ENCODE measurements around the gene UBE2C. TPM values are rescaled to one million over a fixed set of nuclear protein-coding genes. Genes with fewer than 3 reads are reported as not detected.

The UBE2C gene
- polyA plus RNA-seq, 1 donor from 2014 or later = 2.5 TPM

DNA sequence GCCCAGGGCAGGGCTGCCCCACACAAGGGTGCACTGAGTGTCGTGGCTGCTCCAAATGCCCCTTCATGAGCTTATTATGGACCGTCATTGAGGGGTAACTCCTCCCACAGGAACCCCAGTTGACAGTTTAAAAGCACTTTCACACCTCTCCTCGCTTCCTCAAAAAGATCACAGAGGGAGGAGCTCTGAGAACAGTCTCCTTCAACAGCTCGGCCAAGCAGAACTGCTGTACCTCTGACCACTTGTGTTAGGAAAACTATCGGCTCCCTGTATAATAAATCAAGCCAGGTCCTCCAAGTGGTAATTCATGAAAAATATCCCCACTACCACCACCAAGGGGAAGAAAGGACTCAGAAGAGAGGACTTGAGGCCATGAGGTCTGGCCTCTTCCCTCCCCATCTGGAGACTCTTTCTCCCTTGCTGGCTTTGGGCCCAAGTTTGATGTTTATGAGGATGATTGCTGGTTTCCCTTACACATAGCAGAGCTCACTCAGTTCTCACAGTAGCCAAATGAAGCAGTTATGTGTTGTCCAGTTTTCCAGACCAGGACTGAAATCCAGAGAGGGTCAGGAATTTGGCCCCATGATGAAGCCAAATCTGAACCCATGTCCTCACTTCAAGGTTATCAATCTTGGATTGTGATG is 29.8 kb downstream of the UBE2C start:
- Histone ChIP-seq H3K27ac (ENCODE audit: low read length) (no peak overlapping the region), H3K9ac (ENCODE audit: low read length) (no peak overlapping the region), H3K4me3 (ENCODE audit: low read length) (no peak overlapping the region), H4K20me1 (ENCODE audit: insufficient read depth) (no peaks in the 10 kb centered on the region), H3K9me3 (ENCODE audit: low read length) (no peaks in the 10 kb centered on the region), H3K9me2 (ENCODE audit: insufficient read depth, low read length) (no peaks in the 10 kb centered on the region), H3K79me2 (replicated peaks; ENCODE audit: insufficient read depth, low read length) (no peaks in the 10 kb centered on the region), H2AFZ (ENCODE audit: low read depth, low read length) (no peak overlapping the region), H3F3A (ENCODE audit: insufficient read depth, low read length, poor library complexity, severe bottlenecking) (no peaks in the 10 kb centered on the region), H3K36me3 (ENCODE audit: insufficient read depth, low read length) (no peaks in the 10 kb centered on the region), H3K27me3 (ENCODE audit: insufficient read depth, low read depth, low read length) (no peaks in the 10 kb centered on the region), H3K4me2 (ENCODE audit: low read length) (no peak overlapping the region)
- TF ChIP-seq SMC3 (conservative IDR thresholded peaks at IDR 0.05; ENCODE audit: poor library complexity) (no peak), REST (IDR thresholded peaks at IDR 0.05; ENCODE audit: borderline replicate concordance) (no peak)

DNA sequence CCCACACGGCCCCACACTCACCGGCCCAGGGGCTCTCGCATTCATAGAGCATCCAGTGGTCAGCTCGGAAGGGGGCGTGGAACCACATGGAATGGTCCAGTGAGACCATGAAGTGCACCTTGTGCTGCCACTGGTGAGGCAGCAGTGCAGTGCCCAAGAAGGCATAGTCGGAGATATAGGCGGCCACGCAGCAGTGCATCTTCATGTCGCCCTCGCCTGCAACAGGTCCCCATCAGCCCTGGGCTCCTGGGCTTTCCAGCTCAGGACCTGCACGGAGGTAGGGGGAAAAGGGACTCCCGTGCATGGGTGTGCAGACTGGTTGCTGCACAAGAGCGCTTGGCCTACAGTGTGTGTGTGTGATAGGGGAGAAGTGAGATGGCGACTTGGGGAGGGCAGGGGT is 31.1 kb downstream of the UBE2C start:
- Histone ChIP-seq H3K4me2 (ENCODE audit: low read length) (no peak overlapping the region), H3K9me3 (ENCODE audit: low read length) (no peaks in the 10 kb centered on the region), H2AFZ (ENCODE audit: low read depth, low read length) (no peak overlapping the region), H3F3A (ENCODE audit: insufficient read depth, low read length, poor library complexity, severe bottlenecking) (no peaks in the 10 kb centered on the region), H3K9me2 (ENCODE audit: insufficient read depth, low read length) (no peaks in the 10 kb centered on the region), H4K20me1 (ENCODE audit: insufficient read depth) (no peaks in the 10 kb centered on the region), H3K27ac (ENCODE audit: low read length) (no peak overlapping the region), H3K27me3 (ENCODE audit: insufficient read depth, low read depth, low read length) (no peaks in the 10 kb centered on the region), H3K9ac (ENCODE audit: low read length) (no peak overlapping the region), H3K79me2 (replicated peaks; ENCODE audit: insufficient read depth, low read length) (no peaks in the 10 kb centered on the region), H3K36me3 (ENCODE audit: insufficient read depth, low read length) (no peaks in the 10 kb centered on the region), H3K4me3 (ENCODE audit: low read length) (no peak overlapping the region)
- TF ChIP-seq REST (IDR thresholded peaks at IDR 0.05; ENCODE audit: borderline replicate concordance) = no peak
- TF ChIP-seq SMC3 (conservative IDR thresholded peaks at IDR 0.05; ENCODE audit: poor library complexity) = no peak
- no peak for TF ChIP-seq RAD21 (conservative IDR thresholded peaks at IDR 0.05)
- TF ChIP-seq POLR2AphosphoS5 (IDR thresholded peaks at IDR 0.05) = no peak
- TF ChIP-seq, protein P1, sequence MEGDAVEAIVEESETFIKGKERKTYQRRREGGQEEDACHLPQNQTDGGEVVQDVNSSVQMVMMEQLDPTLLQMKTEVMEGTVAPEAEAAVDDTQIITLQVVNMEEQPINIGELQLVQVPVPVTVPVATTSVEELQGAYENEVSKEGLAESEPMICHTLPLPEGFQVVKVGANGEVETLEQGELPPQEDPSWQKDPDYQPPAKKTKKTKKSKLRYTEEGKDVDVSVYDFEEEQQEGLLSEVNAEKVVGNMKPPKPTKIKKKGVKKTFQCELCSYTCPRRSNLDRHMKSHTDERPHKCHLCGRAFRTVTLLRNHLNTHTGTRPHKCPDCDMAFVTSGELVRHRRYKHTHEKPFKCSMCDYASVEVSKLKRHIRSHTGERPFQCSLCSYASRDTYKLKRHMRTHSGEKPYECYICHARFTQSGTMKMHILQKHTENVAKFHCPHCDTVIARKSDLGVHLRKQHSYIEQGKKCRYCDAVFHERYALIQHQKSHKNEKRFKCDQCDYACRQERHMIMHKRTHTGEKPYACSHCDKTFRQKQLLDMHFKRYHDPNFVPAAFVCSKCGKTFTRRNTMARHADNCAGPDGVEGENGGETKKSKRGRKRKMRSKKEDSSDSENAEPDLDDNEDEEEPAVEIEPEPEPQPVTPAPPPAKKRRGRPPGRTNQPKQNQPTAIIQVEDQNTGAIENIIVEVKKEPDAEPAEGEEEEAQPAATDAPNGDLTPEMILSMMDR (IDR thresholded peaks at IDR 0.05; ENCODE audit: poor library complexity, severe bottlenecking) = no peak
- no peak for TF ChIP-seq TAF1 (IDR thresholded peaks at IDR 0.05; ENCODE audit: low read depth)
- TF ChIP-seq EZH2 (IDR thresholded peaks at IDR 0.05; ENCODE audit: borderline replicate concordance, insufficient read depth, low read length, poor library complexity, severe bottlenecking) = no peak
- no peak for TF ChIP-seq EP300 (conservative IDR thresholded peaks at IDR 0.05; ENCODE audit: poor library complexity, severe bottlenecking)
- TF ChIP-seq MXI1 (conservative IDR thresholded peaks at IDR 0.05; ENCODE audit: poor library complexity, severe bottlenecking) = no peak

Data from neural cell (in vitro differentiated cells).